ENCODE results near the gene TBC1D4.

TBC1D4 gene

GRCh38 chr13:75384879-75385707, 96.9 kb downstream of the TBC1D4 start:
- no peak for DNase-seq

DNA sequence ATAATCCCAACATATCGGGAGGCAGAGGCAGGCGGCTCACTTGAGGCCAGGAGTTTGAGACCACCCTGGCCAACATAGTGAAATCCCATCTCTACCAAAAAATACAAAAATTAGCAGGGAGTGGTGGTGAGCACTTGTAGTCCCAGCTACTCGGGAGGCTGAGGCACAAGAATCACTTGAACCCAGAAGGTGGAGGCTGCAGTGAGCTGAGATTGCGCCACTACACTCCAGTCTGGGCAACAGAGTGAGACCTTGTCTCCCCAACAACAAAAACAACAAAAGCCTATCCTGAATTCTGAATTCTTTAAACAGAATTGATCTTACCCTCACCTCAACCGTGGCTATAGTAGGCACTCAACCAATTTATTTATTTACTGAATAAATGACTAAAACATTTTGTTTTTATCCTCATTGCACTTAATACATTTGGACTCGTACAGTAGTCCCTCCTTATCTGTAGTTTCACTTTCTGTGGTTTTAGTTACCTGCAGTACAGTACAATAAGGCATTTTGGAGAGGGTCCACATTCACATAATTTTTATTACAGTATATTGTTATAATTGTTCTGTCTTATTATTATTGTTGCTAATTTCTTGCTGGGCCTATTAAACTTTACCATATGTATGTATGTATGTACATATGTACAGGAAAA, 98.8 kb downstream of the TBC1D4 start:
- DNase-seq: no peak

DNA sequence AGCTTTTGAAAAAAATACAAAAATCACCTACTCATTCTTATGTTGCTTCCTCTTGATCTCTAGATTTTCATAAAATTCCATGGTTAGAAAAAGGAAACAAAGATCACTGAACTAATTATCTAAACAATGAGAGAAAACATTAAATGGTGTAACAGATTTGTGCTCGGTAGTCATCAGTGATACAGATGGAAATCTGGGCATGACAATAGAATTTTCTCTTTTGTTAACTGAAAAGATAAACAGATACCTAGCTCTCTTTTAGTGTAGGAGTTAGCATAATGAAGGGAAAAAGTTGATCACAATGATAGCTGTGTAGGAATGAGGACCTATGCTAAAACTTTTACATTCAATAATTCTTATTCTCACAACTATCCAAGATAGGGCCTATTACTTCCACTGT, 103.7 kb downstream of the TBC1D4 start:
- DNase-seq: no peak

GRCh38 chr13:75376792-75377402, 105.1 kb downstream of the TBC1D4 start:
- DNase-seq: no peak

GRCh38 chr13:75375329-75375728, 106.6 kb downstream of the TBC1D4 start:
- DNase-seq: no peak

DNA sequence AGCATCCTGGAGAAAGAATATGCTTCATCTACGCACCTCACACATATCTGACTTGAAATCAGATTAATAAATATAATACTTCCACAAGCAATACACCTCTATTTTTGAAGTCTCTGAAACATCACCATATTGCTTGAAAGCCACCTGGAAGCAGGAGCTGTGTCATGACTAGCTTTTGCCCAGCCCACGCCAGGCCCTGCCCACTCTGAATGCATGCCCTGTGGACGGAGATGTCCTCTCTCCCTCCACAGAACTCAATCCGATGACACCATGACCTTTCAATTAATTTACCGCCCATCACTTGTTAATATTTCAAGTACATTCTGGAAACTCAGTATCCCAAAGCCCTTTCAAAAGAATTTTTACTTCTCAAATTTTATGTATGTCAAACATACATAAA, 108.0 kb downstream of the TBC1D4 start:
- DNase-seq: no peak

DNA sequence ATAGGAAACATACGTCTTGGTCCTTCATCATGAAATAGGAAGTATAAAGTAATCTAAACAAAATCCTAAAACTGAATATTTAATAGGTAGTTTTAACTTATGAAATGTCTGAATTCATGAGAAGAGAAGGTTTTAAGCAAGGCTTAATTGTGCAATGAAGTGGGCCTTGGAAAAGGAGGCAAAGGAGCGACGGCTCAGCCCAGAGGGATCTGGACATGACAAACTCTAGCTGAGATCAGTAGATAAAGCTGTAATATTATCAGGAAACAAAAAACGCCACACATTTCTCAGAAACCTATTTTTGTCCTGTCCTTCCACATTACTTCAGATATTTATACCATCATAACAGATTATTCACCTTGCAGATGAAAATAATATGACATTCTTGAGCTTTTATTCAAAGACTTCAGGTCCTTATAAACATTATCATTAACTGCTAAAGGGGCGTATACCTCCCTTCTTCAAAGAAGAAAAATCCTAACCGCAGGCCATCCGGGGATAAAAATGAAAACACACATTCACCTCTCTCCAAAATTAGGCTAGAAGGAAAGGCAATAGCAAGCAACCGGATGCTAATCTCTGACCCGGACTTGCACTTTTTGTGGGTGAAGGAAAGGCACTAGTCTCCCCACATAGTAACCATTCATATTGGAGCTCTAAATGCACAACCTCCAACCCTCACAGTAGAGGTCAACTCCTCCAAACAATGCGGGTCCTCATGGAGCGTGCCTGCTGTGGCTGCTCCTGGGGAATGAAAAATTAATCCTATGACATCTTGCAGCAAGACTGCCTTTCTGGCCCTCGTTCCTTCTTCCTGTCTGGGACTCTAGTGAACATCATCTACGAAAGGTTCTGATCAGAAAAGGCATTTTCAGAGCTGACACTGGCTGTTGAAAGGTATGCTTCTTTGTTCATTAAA, 108.8 kb downstream of the TBC1D4 start:
- no peak for DNase-seq

DNA sequence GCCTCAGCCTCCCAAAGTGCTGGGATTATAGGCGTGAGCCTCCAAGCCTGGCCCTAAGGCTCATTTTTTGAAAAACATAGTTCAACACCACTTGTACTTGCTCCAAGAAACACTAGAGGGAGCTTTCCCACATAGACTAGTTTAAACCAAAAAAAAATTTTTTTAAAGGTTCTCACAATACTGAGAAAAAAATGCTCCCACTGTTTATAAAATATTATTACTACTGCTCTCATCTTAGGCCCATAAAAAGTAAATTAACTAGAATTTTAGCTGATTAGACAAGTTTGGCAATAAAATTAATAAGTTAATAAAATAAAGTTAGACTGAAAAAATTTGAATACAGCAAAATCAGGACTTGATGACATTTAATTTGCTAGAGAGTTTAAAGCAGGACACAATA, 109.5 kb downstream of the TBC1D4 start:
- DNase-seq: peak; percentile 54

- no peak for DNase-seq
These were observed 110.8 kb downstream of the TBC1D4 start for GRCh38 chr13:75371203-75371602.

GRCh38 chr13:75370774-75371173, 111.2 kb downstream of the TBC1D4 start:
- no peak for DNase-seq

DNA sequence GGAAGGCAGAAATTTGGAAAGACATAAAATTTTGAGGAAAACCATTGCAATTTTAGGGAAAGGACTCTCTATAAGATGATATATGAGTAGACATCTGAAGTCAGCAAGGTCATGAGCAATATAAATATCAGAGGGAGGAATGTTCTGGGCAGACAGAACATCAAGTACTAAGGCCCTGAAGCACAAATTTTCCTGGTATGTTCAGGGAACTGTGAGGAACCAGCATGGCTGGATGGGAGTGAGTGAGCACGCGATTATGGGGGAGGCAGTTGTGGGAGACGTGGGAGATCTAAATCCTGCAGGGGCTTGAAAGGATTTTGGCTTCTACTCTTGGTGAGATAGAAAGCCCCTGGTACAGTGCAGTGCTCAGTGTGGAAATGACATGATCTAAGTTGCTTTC, 112.0 kb downstream of the TBC1D4 start:
- DNase-seq: no peak

DNA sequence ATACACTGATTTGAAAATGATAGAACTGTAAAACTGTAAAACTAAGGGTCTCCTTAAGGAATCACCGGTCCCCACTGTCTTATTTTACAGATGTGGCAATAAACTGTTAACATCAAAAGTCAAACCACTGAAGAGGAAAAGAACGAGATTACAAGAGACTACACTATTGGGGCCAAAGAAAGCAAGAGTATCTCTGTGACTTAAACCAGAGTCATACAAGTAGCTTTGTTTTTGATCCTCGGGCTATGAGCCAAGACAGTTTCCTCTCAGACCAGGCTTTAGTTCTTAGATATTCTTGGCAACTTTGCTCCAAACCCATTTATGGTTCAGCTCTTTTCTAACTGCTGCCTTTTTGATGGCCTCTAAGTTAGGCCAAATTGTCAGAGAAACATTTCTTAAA, 113.8 kb downstream of the TBC1D4 start:
- no peak for DNase-seq

DNA sequence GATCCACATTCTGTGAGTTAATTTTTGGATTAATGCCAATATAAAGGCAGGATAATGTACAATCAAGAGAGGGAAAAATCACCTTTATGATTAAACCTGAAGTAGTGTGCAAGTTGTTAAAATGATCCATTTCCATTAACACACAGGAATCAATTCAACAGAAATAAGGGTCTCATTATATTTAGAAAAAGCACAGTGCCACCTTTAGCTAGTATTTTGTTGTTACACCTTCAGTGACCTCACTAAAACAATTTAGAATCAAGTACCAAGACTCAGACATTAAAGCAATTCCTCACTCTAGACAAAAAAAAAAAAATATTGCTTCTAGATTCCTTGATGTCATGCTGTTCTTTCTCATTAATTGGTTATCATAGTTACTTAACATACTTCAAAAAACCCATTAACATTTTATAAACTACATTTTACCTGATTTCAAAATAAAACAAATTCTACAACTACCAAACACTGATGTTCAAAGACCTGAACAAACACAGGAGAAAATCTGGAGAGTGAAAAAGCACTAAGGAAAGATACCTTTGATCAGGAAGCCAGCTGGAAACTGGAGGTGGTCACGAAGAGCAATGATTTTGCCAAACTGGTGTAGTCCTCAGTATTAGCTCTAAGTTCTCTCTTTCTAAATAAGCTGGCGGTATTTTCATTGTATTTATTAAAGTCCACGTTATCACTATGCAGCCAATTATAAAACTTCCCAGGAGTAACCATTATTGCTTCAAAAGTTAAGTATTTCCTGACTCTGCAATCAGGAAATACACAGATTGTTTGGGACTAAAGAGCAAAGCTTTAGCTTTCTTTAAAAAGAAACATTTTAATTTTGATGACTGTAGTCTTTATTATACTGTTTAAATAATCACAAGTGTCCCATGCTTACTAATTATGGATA, 115.3 kb downstream of the TBC1D4 start:
- DNase-seq: no peak

DNA sequence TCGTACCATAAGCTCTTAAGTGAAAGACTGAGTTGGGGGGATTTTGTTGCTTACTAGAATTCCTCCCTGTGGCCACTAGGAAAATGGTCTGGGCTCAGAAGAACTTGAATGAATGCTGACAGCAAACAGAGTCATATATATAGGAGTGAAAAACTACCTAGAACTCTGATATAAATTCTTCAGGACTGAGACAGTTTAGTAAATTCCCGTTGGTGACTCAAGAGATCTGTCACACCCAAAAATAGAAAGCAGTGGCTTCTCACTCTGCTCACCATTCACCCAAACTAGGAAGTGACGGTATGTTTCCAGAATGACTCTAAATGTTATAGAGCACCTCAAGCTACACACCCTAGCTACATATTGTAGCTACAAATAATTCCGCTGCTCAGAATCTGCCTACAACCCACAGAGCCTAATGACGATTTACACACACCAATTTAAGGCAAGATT, 116.2 kb downstream of the TBC1D4 start:
- peak; percentile 90 for DNase-seq

- DNase-seq: no peak
These were observed 117.7 kb downstream of the TBC1D4 start for GRCh38 chr13:75364131-75364713.

GRCh38 chr13:75363371-75363770, 118.6 kb downstream of the TBC1D4 start:
- no peak for DNase-seq

DNA sequence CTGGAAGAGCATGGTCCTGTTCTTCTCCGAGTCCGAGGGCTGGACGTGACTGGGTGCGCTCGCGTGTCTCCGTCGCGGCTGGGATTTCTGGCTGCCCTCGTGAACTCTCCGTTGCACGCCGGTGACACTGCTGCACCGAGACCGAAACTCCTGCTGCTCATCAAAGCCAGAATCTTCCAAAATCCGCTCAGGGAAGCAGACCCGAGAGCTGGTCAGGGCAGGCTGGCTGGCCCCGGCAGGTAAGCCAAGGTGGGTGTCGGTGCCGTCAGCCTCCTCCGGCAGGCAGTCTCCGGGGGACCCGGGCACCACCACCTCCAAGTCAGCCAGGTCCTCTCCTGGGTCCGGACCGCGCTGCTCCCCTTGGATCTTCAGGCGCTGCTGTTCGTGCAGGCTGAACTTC, 119.9 kb downstream of the TBC1D4 start:
- no peak for DNase-seq

DNA sequence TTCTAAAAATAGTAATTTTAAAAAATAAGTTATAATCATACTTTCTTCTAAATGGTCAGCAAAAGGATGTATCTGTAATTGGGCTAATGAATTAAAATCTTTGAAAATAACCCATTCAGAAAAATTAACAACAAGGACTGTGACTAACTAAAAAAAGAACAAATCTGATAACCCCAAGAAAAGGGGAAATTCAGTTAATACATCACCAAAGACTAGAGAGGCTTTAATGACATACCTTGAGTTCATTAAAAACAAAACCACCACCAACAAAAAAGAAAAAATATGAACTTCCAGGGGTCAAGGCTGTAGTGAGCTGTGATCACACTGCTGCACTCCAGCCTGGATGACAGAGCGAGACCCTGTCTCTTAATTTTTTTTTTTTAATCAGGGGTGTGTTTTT, 121.8 kb downstream of the TBC1D4 start:
- no peak for DNase-seq

DNA sequence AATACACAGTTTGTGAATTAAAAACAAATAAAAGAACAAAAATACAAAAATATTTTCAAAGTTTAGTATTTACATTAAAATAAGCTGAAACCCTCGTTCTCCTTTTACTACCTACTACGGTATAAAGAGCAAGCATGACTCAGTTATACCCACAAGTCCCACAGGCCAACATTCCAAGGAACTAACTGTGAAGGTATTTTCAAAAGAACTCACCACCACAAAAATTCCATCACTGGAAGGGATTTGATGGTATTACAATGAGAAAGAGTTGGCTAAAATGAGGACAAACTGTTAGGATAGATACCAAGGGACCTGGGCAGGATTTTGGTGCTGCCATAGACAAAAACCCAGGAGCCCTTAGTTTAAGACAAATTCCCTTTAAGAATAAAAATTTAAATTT, 122.7 kb downstream of the TBC1D4 start:
- no peak for DNase-seq

GRCh38 chr13:75357576-75358289, 124.2 kb downstream of the TBC1D4 start:
- peak; percentile 68 for DNase-seq

- no peak for DNase-seq
These were observed 125.5 kb downstream of the TBC1D4 start for GRCh38 chr13:75356421-75356820.
